ENCODE results near the gene NEMP1.
"Not testable (repeated sequence)": the region's sequence is repeated elsewhere in the genome, so short reads cannot be mapped to it uniquely, and the experiment has no call there.

The NEMP1 gene, protein sequence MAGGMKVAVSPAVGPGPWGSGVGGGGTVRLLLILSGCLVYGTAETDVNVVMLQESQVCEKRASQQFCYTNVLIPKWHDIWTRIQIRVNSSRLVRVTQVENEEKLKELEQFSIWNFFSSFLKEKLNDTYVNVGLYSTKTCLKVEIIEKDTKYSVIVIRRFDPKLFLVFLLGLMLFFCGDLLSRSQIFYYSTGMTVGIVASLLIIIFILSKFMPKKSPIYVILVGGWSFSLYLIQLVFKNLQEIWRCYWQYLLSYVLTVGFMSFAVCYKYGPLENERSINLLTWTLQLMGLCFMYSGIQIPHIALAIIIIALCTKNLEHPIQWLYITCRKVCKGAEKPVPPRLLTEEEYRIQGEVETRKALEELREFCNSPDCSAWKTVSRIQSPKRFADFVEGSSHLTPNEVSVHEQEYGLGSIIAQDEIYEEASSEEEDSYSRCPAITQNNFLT

DNA sequence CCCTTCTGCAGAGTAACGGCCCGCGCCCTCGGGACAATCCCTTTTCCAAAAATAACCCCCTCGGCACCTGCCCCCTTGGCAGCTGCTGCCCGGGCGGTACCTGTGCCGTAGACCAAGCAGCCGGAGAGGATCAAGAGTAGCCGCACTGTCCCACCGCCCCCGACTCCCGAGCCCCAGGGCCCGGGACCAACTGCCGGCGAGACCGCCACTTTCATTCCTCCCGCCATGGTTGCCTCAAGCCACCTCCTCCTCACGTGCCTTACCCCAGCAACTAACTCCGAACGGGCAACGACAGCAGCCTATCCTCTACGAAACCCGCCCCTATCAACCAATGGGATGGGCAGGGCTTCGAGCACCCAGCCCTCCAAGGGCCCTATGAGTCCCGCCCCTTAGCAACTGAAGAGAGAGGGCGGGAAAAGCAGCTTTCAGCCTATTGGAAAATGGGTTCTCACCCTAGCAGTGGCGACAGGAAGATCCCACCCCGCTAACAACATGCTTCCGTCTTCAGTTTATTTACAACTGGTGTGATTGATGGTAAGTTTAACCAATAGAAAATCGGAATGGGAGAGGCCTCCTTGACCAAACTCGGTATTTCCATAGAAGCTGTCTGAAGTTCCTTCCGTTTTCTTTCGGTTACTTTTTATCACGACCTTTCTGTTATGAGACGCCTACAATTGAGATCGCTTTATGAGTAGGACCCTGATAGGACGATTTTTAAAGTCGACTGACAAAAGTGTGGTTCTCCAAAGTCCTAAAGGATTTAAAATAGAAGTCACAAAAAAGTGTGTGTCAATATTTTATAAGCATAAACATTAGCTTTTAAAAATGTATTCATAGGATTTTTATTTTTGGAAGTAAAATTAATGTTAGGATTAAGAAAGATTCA lies at the start of gene NEMP1:
Gene NEMP1 (minus strand): TSS at position 273 of the 886 bp plus-strand sequence. CDS start 46 bp downstream, at position 227.
- DNase-seq (ENCODE audit: low read depth) = peak; percentile 100

DNA sequence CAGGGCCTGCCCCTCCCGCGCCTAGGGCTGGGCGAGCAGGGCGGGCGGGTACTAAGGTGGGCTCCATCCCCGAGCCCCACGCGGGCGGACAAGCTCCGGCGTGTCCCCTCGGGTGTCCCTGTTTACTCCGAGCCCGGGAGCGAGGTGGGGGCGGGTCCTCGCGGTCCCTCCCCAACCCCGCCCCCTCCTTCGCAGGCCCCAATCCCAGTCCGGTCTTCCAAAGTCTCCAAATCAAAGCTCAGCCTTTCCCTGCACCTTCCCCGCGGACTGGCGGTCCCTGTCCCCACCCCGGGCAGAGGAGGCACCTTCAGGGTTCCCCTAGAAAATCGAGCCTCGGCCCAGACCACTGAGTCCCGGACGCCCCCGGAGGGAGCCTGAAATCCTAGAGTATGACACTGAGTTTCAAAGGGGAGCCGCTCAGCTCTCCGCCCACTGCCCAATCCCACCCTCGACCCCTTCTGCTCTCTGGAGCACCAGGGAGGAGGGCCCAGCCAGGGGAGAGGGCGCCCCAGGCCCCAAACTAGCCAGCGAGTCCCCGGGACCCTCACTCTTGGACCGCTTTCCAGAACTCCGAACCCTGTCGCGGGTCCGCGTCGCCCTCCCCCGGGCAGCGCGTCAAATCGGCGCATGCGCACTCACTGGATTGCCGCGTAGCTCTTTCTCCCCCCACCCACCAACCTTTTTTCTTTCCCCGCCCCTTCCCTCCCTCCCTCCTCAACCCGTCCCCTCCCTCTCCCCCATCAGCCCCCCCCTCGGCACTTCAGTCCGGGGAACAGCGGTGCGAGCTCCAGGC lies 49.3 kb upstream of the NEMP1 start, which contains the start of gene LRP1:
Gene LRP1 (plus strand): TSS at position 758 of the 793 bp plus-strand sequence. CDS start 482 bp downstream, outside the sequence.
- no peak for DNase-seq (ENCODE audit: low read depth)

DNA sequence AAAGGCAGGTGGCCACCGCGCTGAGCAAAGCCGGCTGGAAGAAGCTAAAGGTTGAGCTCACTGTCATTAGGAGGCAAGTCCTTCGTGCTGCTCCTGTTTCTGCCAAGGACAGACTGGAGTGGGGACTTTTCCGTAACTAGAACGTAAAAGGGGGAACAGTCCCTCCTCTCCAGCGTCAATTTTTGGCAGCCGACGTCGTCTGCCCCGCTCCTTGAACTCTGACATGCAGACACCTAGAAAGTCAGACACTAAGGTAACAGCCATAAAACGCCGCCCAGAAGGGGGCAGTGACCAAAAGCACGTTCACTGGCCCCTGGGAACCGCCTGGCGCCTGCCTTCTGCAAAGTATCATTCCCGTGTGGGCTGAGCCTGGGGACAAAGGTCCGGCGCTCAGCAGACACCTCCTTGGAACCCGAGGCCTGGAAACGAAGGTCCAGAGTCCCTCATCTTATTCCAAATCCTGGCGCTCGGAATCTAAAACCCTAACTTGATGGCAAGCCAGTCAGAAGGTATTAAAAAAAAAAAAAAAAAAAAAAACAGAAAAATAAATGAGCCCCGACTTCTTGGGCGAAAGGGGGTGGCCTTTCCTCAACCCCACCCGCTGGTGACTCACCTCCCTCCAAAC lies 48.6 kb upstream of the NEMP1 start:
- DNase-seq (ENCODE audit: low read depth) = no peak

DNA sequence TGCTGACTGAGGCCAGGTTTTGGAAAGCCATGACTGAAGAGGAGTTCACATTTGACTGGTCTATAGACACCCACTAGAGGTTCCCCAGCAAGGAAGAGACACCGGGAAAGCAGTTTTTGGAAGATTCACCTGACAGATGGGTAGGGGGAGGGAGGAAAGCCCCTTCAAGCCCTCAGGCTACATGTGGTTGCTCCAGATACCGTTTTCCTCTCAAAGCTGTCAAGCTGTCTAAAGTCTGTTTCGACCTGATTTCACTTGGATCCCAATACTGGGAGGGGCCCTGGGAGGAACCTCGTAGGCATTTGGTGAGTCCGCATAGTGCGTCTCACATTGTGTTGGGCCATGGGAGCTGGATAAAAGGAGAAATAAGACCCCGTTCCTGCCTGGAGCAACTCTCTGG lies 48.0 kb upstream of the NEMP1 start:
- no peak for DNase-seq (ENCODE audit: low read depth)

DNA sequence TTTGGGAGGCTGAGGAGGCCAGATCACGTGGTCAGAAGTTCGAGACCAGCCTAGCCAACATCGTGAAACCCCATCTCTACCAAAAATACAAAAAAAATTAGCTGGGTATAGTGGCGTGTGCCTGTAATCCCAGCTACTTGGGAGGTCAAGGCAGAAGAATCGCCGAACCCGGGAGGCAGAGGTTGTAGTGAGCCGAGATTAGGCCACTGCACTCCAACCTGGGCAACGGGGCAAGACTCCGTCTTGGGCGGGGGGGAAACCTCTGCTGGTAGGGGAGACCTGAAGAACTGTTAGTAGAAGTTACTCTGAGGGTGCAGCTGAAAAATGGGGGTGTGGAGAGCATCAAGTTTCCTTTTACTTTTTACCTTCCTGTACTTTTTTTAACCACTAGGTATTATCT lies 47.5 kb upstream of the NEMP1 start:
- no peak for DNase-seq (ENCODE audit: low read depth)

DNA sequence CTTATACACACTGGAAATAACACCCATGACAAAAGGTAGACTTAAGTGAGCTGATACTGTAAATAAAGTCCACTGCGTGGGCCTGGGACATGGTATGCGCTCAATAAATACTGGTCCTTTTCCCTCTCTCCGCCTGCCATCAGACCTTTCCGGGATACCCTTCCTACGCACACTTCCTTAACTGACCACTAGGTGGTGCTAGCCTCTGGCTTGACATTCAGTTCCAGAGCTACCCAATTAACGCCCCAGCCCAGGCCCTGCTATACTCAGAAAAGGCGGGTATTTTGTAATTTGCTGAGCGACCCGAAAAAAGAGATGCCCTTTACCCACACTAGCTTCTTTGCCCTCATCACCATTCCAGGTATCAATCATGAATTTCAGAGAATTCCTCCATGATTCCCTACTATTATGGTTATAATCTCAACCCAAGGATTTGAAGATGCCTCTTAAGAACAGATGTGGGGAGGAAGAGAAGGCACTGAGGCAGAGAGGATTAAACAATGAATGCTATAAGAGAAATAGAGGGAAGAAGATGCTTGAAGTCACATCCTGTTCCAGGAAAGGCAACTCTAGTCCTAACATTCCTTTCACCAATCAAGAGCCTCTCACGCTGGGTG lies 45.8 kb upstream of the NEMP1 start:
- no peak for DNase-seq (ENCODE audit: low read depth)

GRCh38 chr12:57123813-57124212 lies 45.2 kb upstream of the NEMP1 start:
- DNase-seq (ENCODE audit: low read depth) = no peak

GRCh38 chr12:57120718-57121117 lies 42.1 kb upstream of the NEMP1 start:
- not testable (repeated sequence) for DNase-seq (ENCODE audit: low read depth)

DNA sequence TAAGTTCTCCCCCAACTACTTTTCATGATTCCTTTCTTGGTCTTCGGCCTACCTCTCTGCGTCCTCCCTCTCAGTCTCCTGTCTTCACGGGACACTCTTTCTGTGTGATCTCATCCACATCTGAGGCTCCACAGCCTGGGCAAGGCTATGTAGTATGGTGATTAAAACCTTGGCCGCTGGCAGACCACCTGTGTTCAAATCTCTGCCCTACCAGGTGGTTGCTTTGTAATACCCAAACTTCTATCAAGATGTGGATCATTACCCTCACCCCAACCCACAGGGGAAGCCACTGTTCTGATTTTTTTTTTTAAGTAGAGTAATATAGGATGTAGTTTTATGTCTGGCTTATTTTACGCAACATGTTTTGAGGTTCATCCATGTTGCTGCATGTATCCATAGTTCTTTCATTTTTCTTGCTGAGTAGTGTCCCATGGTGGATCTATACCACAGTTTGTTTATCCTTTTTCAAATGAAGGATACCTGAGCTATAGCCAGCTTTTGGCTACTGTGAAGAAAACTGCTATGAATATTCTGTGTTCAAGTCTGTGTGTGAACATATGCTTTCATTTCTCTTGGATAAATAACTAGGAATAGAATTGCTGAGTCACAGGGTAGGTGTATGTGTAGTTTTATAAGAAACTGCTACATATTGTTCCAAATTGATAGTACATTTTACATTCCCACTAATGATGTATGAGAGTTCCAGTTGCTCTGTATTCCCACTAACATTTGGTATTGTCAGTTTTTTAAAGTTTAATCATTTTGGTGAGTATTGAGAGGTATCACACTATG lies 40.9 kb upstream of the NEMP1 start:
- no peak for DNase-seq (ENCODE audit: low read depth)

DNA sequence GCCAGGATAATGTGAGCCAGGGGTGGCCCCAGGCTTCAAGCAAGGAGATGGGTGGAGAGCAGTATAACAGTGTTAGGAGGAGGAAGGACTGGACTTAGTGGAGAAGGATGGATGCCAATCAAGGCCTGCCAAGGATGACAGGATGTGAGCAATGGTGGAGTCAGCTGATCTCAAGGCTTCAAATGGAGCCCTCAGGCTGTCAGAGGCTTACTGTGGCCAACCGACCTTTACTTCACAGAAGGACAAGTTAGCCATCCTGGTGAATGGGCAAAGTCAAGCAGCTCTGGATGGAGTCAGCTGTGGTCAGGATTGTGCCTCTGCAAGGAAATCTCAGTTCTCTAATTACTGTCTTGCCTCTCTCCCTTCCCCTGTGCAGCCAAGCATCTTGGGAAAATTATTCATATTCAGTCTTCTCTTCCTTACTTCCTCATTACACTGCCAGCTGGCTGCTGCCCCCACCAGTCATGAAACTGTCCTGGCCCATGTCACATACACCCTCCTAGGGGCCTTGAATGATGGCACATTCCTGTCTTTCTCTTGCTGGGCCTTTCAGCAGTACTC lies 40.2 kb upstream of the NEMP1 start:
- no peak for DNase-seq (ENCODE audit: low read depth)

GRCh38 chr12:57116580-57117281 lies 38.1 kb upstream of the NEMP1 start:
- DNase-seq (ENCODE audit: low read depth) = no peak

GRCh38 chr12:57112492-57113294 lies 34.1 kb upstream of the NEMP1 start:
- no peak for DNase-seq (ENCODE audit: low read depth)

DNA sequence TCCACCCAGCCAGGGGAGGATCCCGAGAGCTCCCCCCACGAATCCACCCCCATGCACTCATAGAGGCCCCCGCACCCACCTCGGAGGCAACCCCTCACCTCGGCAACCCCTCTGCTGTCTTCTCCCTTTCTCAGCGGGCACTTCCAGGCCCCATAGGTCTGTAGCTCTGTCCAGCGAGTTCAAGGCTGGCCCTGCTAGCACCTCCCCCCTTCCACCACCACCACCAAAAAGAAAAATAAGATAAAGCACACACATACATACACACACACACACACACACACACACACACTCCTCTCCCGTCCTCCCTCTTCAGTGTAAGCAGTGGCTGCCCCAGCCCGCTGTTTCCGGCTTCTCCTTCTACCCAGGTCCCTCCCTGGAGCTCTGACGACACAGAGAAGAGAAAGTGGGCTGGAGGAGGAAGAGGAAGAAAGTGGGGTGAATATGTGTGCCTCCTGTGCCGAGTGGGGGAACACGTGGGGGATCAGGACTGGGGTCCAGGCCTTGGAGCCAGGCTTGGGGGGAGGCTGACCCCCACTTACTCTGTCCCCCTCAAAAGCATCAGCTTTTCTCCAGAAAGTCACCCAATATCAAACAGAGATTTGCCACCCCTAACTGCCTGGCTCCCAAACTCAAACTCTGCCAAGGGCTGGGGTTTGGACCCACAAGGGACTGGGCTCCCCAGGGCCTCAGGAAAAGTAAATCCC lies 32.6 kb upstream of the NEMP1 start, which contains the start of gene STAT6:
Gene STAT6 (minus strand): TSS at position 332 of the 704 bp plus-strand sequence. CDS start 3,084 bp downstream, outside the sequence.
- DNase-seq (ENCODE audit: low read depth) = no peak

DNA sequence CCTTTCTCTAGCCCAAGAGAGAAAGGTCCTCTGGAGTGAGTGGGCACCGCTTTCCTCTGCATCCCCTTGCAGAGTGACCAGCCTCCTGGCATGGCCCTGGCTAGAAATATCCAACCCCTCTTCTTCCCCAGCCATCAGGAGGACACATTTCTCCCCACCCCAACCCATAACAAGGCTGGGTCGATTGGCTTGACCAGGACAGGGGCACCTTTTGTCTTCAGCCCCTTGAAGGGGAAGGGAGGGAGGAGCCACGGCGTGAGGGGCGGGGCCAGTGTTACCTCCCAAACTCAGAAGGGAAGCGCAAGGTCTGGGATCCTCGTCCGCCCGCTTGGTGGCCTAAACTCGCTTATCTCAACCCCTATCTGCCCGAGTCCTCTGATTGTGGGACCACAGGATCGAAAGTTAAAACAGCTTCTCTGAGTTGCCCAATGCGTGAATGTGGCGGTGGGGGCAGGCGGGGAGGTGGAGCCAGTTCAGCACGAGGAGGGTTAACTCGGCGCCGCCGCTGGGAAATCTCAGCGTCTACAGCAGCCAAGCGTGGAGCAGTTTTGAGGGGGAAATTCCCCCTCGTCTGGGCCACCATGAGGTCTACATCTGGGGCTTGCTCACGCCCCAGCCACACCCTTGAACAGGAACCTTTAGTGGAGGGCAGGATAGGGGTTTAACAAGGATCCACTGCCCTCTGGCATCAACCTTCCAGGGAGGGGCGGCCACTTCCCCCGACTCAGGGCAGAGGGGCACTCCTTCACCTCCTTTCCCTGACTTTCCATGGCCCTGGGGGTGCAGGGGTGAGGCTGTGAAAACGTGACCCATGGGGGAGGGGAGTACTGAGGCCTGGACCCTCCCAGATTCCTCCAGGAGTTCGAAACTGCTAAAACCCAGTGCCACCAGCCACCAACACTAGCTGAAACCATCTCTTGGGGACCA lies 31.8 kb upstream of the NEMP1 start:
- DNase-seq (ENCODE audit: low read depth) = no peak

GRCh38 chr12:57109207-57110103 lies 30.9 kb upstream of the NEMP1 start:
- DNase-seq (ENCODE audit: low read depth) = no peak

Data from GM04503 (cell line).